Kidney epithelial cell (primary cell): Measurements from ENCODE around the gene CHCHD3. TPM values are rescaled to one million over a fixed set of nuclear protein-coding genes. Genes with fewer than 3 reads are reported as not detected.

Experiments
- DNase-seq: peaks from one replicate; pipeline ENCODE4 v3.0.0-alpha.2; 2010; ENCODE audit warnings: low read depth
- H3K27me3 ChIP-seq: 2 replicates; pipeline ENCODE4 v1.6.0; 2011; ENCODE audit warnings: low read length; ENCODE audit not compliant: control insufficient read depth, insufficient read depth
- H3K36me3 ChIP-seq: 2 replicates; pipeline ENCODE4 v1.5.1; 2011; ENCODE audit warnings: low read length; ENCODE audit not compliant: control insufficient read depth, insufficient read depth
- H3K4me3 ChIP-seq: 2 replicates; pipeline ENCODE4 v1.5.1; 2011; ENCODE audit warnings: low read depth, mild to moderate bottlenecking, control low read depth, low read length
- CTCF ChIP-seq: IDR thresholded peaks from 2 replicates; pipeline ENCODE4 v1.5.1; 2011; ENCODE audit warnings: mild to moderate bottlenecking, moderate library complexity, low read length, control low read depth, inconsistent platforms; ENCODE audit not compliant: insufficient read depth, poor library complexity, severe bottlenecking
- total RNA-seq: library from RNA; depleted of rRNA; stranded (reverse); fragments of >200 nt; gene quantifications from 2 replicates; pipeline ENCODE4 v1.2.3, GENCODE V29; 2015

Gene CHCHD3
- total RNA-seq, 1 donor from 2014 or later, result 119 TPM

GRCh38 chr7:132740176-132740575, 341.7 kb downstream of the CHCHD3 start:
- Histone ChIP-seq H3K27me3 (no peaks in the 10 kb centered on the region), H3K36me3 (no peaks in the 10 kb centered on the region), H3K4me3 (no peak overlapping the region)
- no peak for TF ChIP-seq CTCF
- no peak for DNase-seq

GRCh38 chr7:132739271-132739955, 342.5 kb downstream of the CHCHD3 start:
- TF ChIP-seq CTCF, result no peak
- H3K36me3 ChIP-seq, result no peaks in the 10 kb centered on the region
- DNase-seq, result no peak
- no peaks in the 10 kb centered on the region for H3K27me3 ChIP-seq
- no peak overlapping the region for H3K4me3 ChIP-seq

- Histone ChIP-seq H3K36me3 (no peaks in the 10 kb centered on the region), H3K4me3 (no peak overlapping the region), H3K27me3 (no peaks in the 10 kb centered on the region)
- peak; percentile 52 for DNase-seq
- no peak for TF ChIP-seq CTCF
Observed at GRCh38 chr7:132738254-132738653, 343.6 kb downstream of the CHCHD3 start.

- Histone ChIP-seq H3K4me3 (no peak overlapping the region), H3K27me3 (no peaks in the 10 kb centered on the region), H3K36me3 (no peaks in the 10 kb centered on the region)
- TF ChIP-seq CTCF, result no peak
- DNase-seq, result peak; percentile 42
Observed at GRCh38 chr7:132735476-132735875, 346.4 kb downstream of the CHCHD3 start.

Other genes starting within 250 kb of the CHCHD3 start
- gene EXOC4, start 171.0 kb upstream of the CHCHD3 start, total RNA-seq, result 49.9 and 51.6 TPM in 2 replicates